H1 (cell line): ENCODE data around the gene SPRING1. TPM values are rescaled to one million over a fixed set of nuclear protein-coding genes. Genes with fewer than 3 reads are reported as not detected.

Experiments used
- CTCF ChIA-PET: fragments of 300-600 bp; sonication (Branson Sonifier 250); formaldehyde crosslinking; loops from one replicate; lab custom pipeline; 2021; ENCODE audit not compliant: partially characterized antibody; lab: Charles Lee
- POLR2A ChIA-PET: fragments of 300-600 bp; sonication (Branson Sonifier 250); formaldehyde crosslinking; loops from one replicate; lab custom pipeline; 2021; ENCODE audit warnings: inconsistent platforms; ENCODE audit not compliant: partially characterized antibody; lab: Charles Lee
- DNase-seq, 2 experiments: peaks; one replicate each; pipeline versions ENCODE4 v3.0.0 to v3.0.0-alpha.2; 2010 to 2022; ENCODE audit warnings: low spot score in 2 of 2, low read depth in 1 of 2, mixed read lengths in 1 of 2
- FAIRE-seq: peaks from 2 replicates; lab custom pipeline; 2011; peaks lifted over from hg19 to GRCh38; lab: Jason Lieb, UNC
- H2AFZ ChIP-seq: 2 replicates; pipeline ENCODE4 v1.8.1; 2012; ENCODE audit warnings: low read length, inconsistent platforms
- H2AK5ac ChIP-seq: 2 replicates; pipeline ENCODE4 v1.6.1; 2013; ENCODE audit warnings: low read depth, low read length
- H2BK120ac ChIP-seq: replicated peaks from 2 replicates; pipeline ENCODE3; 2013; ENCODE audit warnings: low read depth, low read length, inconsistent platforms
- H2BK12ac ChIP-seq: 2 replicates; pipeline ENCODE4 v1.6.1; 2013; ENCODE audit warnings: low read depth, low read length
- H2BK15ac ChIP-seq: 2 replicates; pipeline ENCODE4 v1.6.1; 2013; ENCODE audit warnings: low read length
- H2BK20ac ChIP-seq: 2 replicates; pipeline ENCODE4 v1.6.1; 2013; ENCODE audit warnings: low read length
- H2BK5ac ChIP-seq: 2 replicates; pipeline ENCODE4 v1.6.1; 2013; ENCODE audit warnings: low read depth, low read length
- H3K14ac ChIP-seq: 2 replicates; pipeline ENCODE4 v1.6.1; 2013; ENCODE audit warnings: inconsistent platforms; ENCODE audit not compliant: insufficient read length
- H3K18ac ChIP-seq: 2 replicates; pipeline ENCODE4 v1.6.1; 2013; ENCODE audit warnings: low read length; ENCODE audit errors: extremely low read depth
- H3K23ac ChIP-seq: 2 replicates; pipeline ENCODE4 v1.6.1; 2013; ENCODE audit warnings: inconsistent platforms; ENCODE audit not compliant: insufficient read length
- H3K23me2 ChIP-seq: 2 replicates; pipeline ENCODE4 v1.6.1; 2013; ENCODE audit warnings: low read depth, low read length
- H3K27ac ChIP-seq: 2 replicates; pipeline ENCODE4 v1.6.1; 2011; ENCODE audit warnings: low read depth, low read length, inconsistent platforms
- H3K27me3 ChIP-seq, 4 experiments: replicated peaks in 1 of 4; 1 replicate in 1 of 4; 2 replicates in 3 of 4; pipeline versions ENCODE4 v1.6.1 to v1.8.1; 2011 to 2013; ENCODE audit warnings: low read length in 3 of 4, mild to moderate bottlenecking in 3 of 4, inconsistent platforms in 2 of 4, mixed read lengths in 2 of 4, moderate library complexity in 1 of 4; ENCODE audit not compliant: control insufficient read depth in 3 of 4, insufficient read depth in 3 of 4; ENCODE audit errors: extremely low read depth in 1 of 4
- H3K36me3 ChIP-seq, 4 experiments: 2 replicates each; pipeline versions ENCODE4 v1.6.1 to v1.8.1; 2011 to 2013; ENCODE audit warnings: mild to moderate bottlenecking in 4 of 4, low read length in 3 of 4, moderate library complexity in 2 of 4, control low read depth in 1 of 4, inconsistent platforms in 1 of 4; ENCODE audit not compliant: insufficient read depth in 4 of 4, control insufficient read depth in 2 of 4
- H3K4ac ChIP-seq: replicated peaks from 2 replicates; pipeline ENCODE3; 2013; ENCODE audit warnings: low read length, low read depth, mixed read lengths, inconsistent platforms; ENCODE audit not compliant: insufficient read length
- H3K4me1 ChIP-seq, 4 experiments: replicated peaks in 1 of 4; 1 replicate in 1 of 4; 2 replicates in 3 of 4; pipeline versions ENCODE4 v1.6.1 to v1.8.1; 2011 to 2013; ENCODE audit warnings: low read length in 3 of 4, inconsistent platforms in 2 of 4, mixed read lengths in 1 of 4; ENCODE audit not compliant: insufficient read depth in 4 of 4, control insufficient read depth in 3 of 4
- H3K4me2 ChIP-seq, 2 experiments: 2 replicates each; pipeline versions ENCODE4 v1.6.1 to v1.8.1; 2011 to 2013; ENCODE audit warnings: low read depth in 2 of 2, low read length in 2 of 2, control low read depth in 1 of 2, inconsistent platforms in 1 of 2, mild to moderate bottlenecking in 1 of 2; ENCODE audit not compliant: insufficient read depth in 1 of 2
- H3K4me3 ChIP-seq, 4 experiments: fragments of 200-600, 300-600 bp in 1 of 4; sonication (generic), shearing (Covaris generic), sonication (Bioruptor Twin) in 1 of 4; 2 replicates each; pipeline versions ENCODE4 v1.5.1 to v1.8.1; 2011 to 2016; ENCODE audit warnings: low read length in 4 of 4, low read depth in 3 of 4, control low read depth in 2 of 4, inconsistent platforms in 2 of 4, mild to moderate bottlenecking in 2 of 4, mixed read lengths in 1 of 4, moderate library complexity in 1 of 4; ENCODE audit not compliant: insufficient read depth in 2 of 4; ENCODE audit errors: extremely low read depth in 1 of 4
- H3K56ac ChIP-seq: replicated peaks from 2 replicates; pipeline ENCODE3; 2013; ENCODE audit warnings: low read depth, mild to moderate bottlenecking, mixed read lengths, low read length, inconsistent platforms; ENCODE audit not compliant: insufficient read length
- H3K79me1 ChIP-seq: 2 replicates; pipeline ENCODE4 v1.6.1; 2013; ENCODE audit warnings: low read depth, low read length, control low read depth
- H3K79me2 ChIP-seq, 2 experiments: 2 replicates each; pipeline versions ENCODE4 v1.6.1 to v1.8.1; 2012 to 2013; ENCODE audit warnings: low read length in 2 of 2, mild to moderate bottlenecking in 2 of 2, inconsistent platforms in 1 of 2; ENCODE audit not compliant: insufficient read depth in 2 of 2, control insufficient read depth in 1 of 2
- H3K9ac ChIP-seq, 4 experiments: replicated peaks in 1 of 4; 1 replicate in 1 of 4; 2 replicates in 3 of 4; pipeline versions ENCODE4 v1.6.1 to v1.8.1; 2011 to 2013; ENCODE audit warnings: low read depth in 3 of 4, low read length in 3 of 4, control low read depth in 2 of 4, mild to moderate bottlenecking in 2 of 4, moderate library complexity in 2 of 4, inconsistent platforms in 1 of 4; ENCODE audit errors: extremely low read depth in 1 of 4
- H3K9me3 ChIP-seq, 2 experiments: 2 replicates each; pipeline versions ENCODE4 v1.6.1 to v1.8.1; 2012 to 2013; ENCODE audit warnings: mild to moderate bottlenecking in 2 of 2, moderate library complexity in 2 of 2, control low read depth in 1 of 2, inconsistent platforms in 1 of 2, low read depth in 1 of 2, low read length in 1 of 2, mixed read lengths in 1 of 2; ENCODE audit not compliant: insufficient read depth in 2 of 2
- H4K20me1 ChIP-seq, 2 experiments: replicated peaks in 1 of 2; 2 replicates each; pipeline versions ENCODE3 to v1.8.1; 2011 to 2013; ENCODE audit warnings: inconsistent platforms in 2 of 2, low read length in 2 of 2, mild to moderate bottlenecking in 1 of 2; ENCODE audit not compliant: insufficient read depth in 2 of 2, control insufficient read depth in 1 of 2
- H4K5ac ChIP-seq: 2 replicates; pipeline ENCODE4 v1.6.1; 2013; ENCODE audit warnings: low read length, low read depth, mixed read lengths, inconsistent platforms; ENCODE audit not compliant: insufficient read length
- H4K8ac ChIP-seq: 2 replicates; pipeline ENCODE4 v1.8.0; 2013; ENCODE audit warnings: mild to moderate bottlenecking, moderate library complexity, low read length, inconsistent platforms; ENCODE audit not compliant: insufficient read depth; ENCODE audit errors: extremely low read depth
- H4K91ac ChIP-seq: replicated peaks from 2 replicates; pipeline ENCODE3; 2013; ENCODE audit warnings: low read length, mixed read lengths, inconsistent platforms; ENCODE audit not compliant: insufficient read length
- ATF3 ChIP-seq: IDR thresholded peaks from 2 replicates; pipeline ENCODE4 v1.6.1; 2011; ENCODE audit warnings: low read depth, mild to moderate bottlenecking, low read length; ENCODE audit not compliant: insufficient read depth
- NRF1 ChIP-seq: IDR thresholded peaks from 2 replicates; pipeline ENCODE4 v1.6.1; 2011; ENCODE audit warnings: mild to moderate bottlenecking, low read depth, low read length, improper control_type of control experiment
- WGBS, 2 experiments: shearing (Covaris generic) in 1 of 2; methylation state at CpG; one replicate each; pipeline versions ENCODE4 v1.1.6 to v1.1.7; 2013 to 2015; ENCODE audit warnings: low lambda C conversion rate in 2 of 2, mixed read lengths in 2 of 2, inconsistent platforms in 1 of 2, low coverage in 1 of 2, missing lambda C conversion rate in 1 of 2; ENCODE audit not compliant: insufficient replicate concordance in 2 of 2, insufficient coverage in 1 of 2, insufficient read length in 1 of 2; ENCODE audit errors: extremely low coverage in 1 of 2, missing lambda C conversion rate in 1 of 2; 5-methylcytosine and 5-hydroxymethylcytosine counted together
- polyA plus RNA-seq, 7 experiments: library from polyadenylated mRNA; depleted of rRNA in 3 of 7; stranded (reverse) in 5 of 7; unstranded in 2 of 7; fragments of >200 nt in 5 of 7; fragments of 200-250 nt in 2 of 7; gene quantifications; 1 replicate in 5 of 7; 2 replicates in 1 of 7; 4 replicates in 1 of 7; pipeline versions ENCODE4 v1.2.1 to v1.2.3, GENCODE V29; 2011 to 2013; ENCODE audit warnings: missing spikeins in 2 of 7, mixed read lengths in 2 of 7
- total RNA-seq: library from RNA; stranded (reverse); fragmentation: NEBNext Ultra II Directional; extraction: Animal tissue kit (Norgen Biotek cat#: 25700); gene quantifications from 2 replicates; pipeline ENCODE4 v1.2.1, GENCODE V29; 2021

Gene SPRING1
- total and polyA plus RNA-seq, 2 of the 8 experiments (the other 6 are each of a cell fraction or from before 2014, with no cell fraction given) = 14.3 to 46.5 TPM

DNA sequence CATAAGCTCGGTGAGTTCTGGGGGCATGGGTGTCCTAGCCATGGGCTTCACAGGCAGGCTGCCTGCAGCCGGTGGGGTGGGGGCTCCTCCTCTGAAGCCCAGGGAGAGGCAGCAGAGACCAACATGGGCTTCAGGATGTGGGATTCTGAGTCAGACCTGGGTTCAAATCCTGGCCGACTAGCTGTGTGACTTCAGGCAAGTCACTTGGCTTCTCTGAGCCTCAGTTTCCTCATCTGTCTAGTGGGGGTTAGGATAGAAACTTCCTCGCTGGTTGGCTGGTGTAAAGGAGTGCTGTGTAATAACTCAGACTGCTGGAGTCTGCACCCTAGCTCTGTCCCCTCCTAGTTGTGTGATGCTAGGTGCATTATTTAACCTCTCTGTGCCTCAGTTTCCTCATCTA lies 12.4 kb upstream of the SPRING1 start:
- Histone ChIP-seq H2BK12ac (no peak overlapping the region), H2BK15ac (no peak overlapping the region), H2BK120ac (no peak overlapping the region), H2BK20ac (no peak overlapping the region), H4K8ac (no peak overlapping the region), H3K9me3 (no peaks in the 10 kb centered on the region), H3K4ac (no peak overlapping the region), H3K23me2 (no peaks in the 10 kb centered on the region), H3K36me3 (peaks cover 0 to 12% (median 6%) of the 10 kb centered on the region in 4 experiments; a peak in 3 of 8 replicates), H3K27ac (no peak overlapping the region), H3K23ac (no peak overlapping the region), H2AFZ (no peak overlapping the region), H2BK5ac (no peak overlapping the region), H3K9ac (no peak overlapping the region), H2AK5ac (no peak overlapping the region), H4K91ac (no peak overlapping the region), H3K27me3 (no peaks in the 10 kb centered on the region), H3K56ac (no peak overlapping the region), H3K4me1 (no peaks in the 10 kb centered on the region), H3K18ac (no peak overlapping the region), H3K79me1 (no peaks in the 10 kb centered on the region), H4K5ac (no peak overlapping the region), H3K79me2 (no peaks in the 10 kb centered on the region), H3K14ac (no peak overlapping the region), H3K4me3 (no peak overlapping the region), H3K4me2 (no peak overlapping the region), H4K20me1 (peaks cover 0 to 3% of the 10 kb centered on the region in 2 experiments)
- WGBS, 2 experiments = 82% methylated on average over 4 of the region's 4 CpGs; no CpG with 5 or more reads in 1 of the 2 experiments
- DNase-seq = no peak
- POLR2A ChIA-PET = no interaction called here
- CTCF ChIA-PET = interaction anchor here (3.8 kb wide), 1 partner anchor 9 kb away, joined by 16 read pairs; no protein-coding TSS in a partner anchor
- FAIRE-seq = no peak
- TF ChIP-seq NRF1 = no peak
- TF ChIP-seq ATF3 = no peak
